HFFc6 (cell line): ENCODE results near the gene RASAL3. TPM values are rescaled to one million over a fixed set of nuclear protein-coding genes. Genes with fewer than 3 reads are reported as not detected.
"Not testable (repeated sequence)": the region's sequence is repeated elsewhere in the genome, so short reads cannot be mapped to it uniquely, and the experiment has no call there.

ENCODE experiments used
- DNase-seq: peaks from one replicate; pipeline ENCODE4 v3.0.0-alpha.2; 2018
- H3K27ac Mint-ChIP-seq: 2 replicates; pipeline ENCODE4 v1.8.0; 2020; ENCODE audit warnings: mild to moderate bottlenecking, mixed read lengths
- H3K27me3 Mint-ChIP-seq: 2 replicates; pipeline ENCODE4 v1.8.0; 2021; ENCODE audit warnings: mild to moderate bottlenecking, moderate library complexity, mixed read lengths; ENCODE audit not compliant: insufficient read depth
- H3K36me3 Mint-ChIP-seq: 2 replicates; pipeline ENCODE4 v1.8.0; 2021; ENCODE audit warnings: low read depth, mixed read lengths
- H3K4me1 Mint-ChIP-seq: 2 replicates; pipeline ENCODE4 v1.8.0; 2020; ENCODE audit warnings: low read depth, mixed read lengths
- H3K4me3 Mint-ChIP-seq: 2 replicates; pipeline ENCODE4 v1.8.0; 2020; ENCODE audit warnings: mild to moderate bottlenecking, moderate library complexity, mixed read lengths
- H3K9me3 Mint-ChIP-seq: 2 replicates; pipeline ENCODE4 v1.8.0; 2020; ENCODE audit warnings: mild to moderate bottlenecking, mixed read lengths
- total RNA-seq, 6 experiments: library from RNA; stranded (reverse); fragmentation: NEBNext Ultra II Directional; extraction: Animal tissue kit (Norgen Biotek cat#: 25700); gene quantifications; 2 replicates in 1 of 6; 3 replicates in 5 of 6; pipeline ENCODE4 v1.2.3, GENCODE V29; 2021
- TF ChIP-seq, protein P1 (sequence below): fragments of 200-600 bp; sonication (generic); IDR thresholded peaks from 2 replicates; pipeline ENCODE4 v1.5.0; 2021; ENCODE audit warnings: antibody characterized with exemption, mild to moderate bottlenecking

RASAL3 gene
- total RNA-seq, 6 experiments from 2014 or later, result not detected

- TF ChIP-seq, protein P1, sequence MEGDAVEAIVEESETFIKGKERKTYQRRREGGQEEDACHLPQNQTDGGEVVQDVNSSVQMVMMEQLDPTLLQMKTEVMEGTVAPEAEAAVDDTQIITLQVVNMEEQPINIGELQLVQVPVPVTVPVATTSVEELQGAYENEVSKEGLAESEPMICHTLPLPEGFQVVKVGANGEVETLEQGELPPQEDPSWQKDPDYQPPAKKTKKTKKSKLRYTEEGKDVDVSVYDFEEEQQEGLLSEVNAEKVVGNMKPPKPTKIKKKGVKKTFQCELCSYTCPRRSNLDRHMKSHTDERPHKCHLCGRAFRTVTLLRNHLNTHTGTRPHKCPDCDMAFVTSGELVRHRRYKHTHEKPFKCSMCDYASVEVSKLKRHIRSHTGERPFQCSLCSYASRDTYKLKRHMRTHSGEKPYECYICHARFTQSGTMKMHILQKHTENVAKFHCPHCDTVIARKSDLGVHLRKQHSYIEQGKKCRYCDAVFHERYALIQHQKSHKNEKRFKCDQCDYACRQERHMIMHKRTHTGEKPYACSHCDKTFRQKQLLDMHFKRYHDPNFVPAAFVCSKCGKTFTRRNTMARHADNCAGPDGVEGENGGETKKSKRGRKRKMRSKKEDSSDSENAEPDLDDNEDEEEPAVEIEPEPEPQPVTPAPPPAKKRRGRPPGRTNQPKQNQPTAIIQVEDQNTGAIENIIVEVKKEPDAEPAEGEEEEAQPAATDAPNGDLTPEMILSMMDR, result no peak
- DNase-seq, result no peak
- no peaks in the 10 kb centered on the region for H3K4me1 Mint-ChIP-seq
- no peak overlapping the region for H3K4me3 Mint-ChIP-seq
- peaks cover 5% of the 10 kb centered on the region for H3K27me3 Mint-ChIP-seq
- no peaks in the 10 kb centered on the region for H3K36me3 Mint-ChIP-seq
- no peaks in the 10 kb centered on the region for H3K9me3 Mint-ChIP-seq
- H3K27ac Mint-ChIP-seq, result no peak overlapping the region
These were observed 30.8 kb upstream of the RASAL3 start for GRCh38 chr19:15495151-15495550.

DNA sequence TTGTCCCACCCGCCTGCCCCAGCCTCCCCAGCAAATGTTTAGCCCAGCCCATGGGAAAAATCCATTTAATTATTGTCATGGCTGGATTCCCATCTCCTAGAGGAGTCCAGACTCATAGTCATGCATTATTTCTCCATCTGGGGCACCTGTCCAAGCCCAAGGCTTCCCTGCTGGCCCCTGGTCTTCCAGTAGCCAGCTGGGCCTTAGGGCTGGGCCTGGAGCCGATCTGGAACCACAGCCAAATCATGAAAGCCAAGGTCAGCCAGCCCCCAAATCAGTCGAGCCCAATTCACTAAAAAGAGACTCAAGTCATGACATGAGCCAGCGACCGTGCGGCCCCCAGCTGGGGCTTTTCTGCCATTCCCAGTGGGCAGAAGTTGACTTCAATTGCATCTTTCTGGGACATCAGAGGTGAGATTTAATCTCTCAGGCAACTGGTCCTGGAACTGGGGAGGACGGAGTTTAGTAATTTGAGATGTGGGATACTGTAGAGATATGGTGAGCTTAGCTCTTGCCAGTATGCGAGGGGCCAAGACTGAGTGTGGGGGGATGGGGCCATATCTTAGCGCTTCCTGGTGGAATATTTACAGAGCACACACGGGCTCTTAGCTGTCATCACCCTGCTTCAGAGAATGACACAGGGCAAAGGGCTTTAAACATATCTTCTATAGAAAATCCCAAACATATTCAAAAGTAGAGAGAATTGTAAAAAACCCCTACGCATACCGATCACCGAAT lies 24.3 kb upstream of the RASAL3 start:
- Mint-ChIP-seq H3K9me3 (peaks cover 5% of the 10 kb centered on the region; the same call in 1 of the 2 replicates), H3K27ac (no peak overlapping the region), H3K4me3 (no peak overlapping the region), H3K27me3 (peaks cover 4% of the 10 kb centered on the region; the same call in 1 of the 2 replicates), H3K36me3 (no peaks in the 10 kb centered on the region), H3K4me1 (no peaks in the 10 kb centered on the region)
- DNase-seq, result no peak
- TF ChIP-seq, protein P1, result no peak

- H3K9me3 Mint-ChIP-seq, result peaks cover 5% of the 10 kb centered on the region; the same call in 1 of the 2 replicates
- no peak overlapping the region for H3K27ac Mint-ChIP-seq
- no peak overlapping the region for H3K4me3 Mint-ChIP-seq
- DNase-seq, result no peak
- peaks cover 4% of the 10 kb centered on the region; the same call in 1 of the 2 replicates for H3K27me3 Mint-ChIP-seq
- no peaks in the 10 kb centered on the region for H3K36me3 Mint-ChIP-seq
- no peaks in the 10 kb centered on the region for H3K4me1 Mint-ChIP-seq
- TF ChIP-seq, protein P1, result no peak
These were observed 22.7 kb upstream of the RASAL3 start for GRCh38 chr19:15487038-15487437.

- H3K36me3 Mint-ChIP-seq, H3K27me3 Mint-ChIP-seq, H3K9me3 Mint-ChIP-seq, H3K4me3 Mint-ChIP-seq, H3K27ac Mint-ChIP-seq, DNase-seq, H3K4me1 Mint-ChIP-seq: not testable (repeated sequence)
These were observed 21.4 kb upstream of the RASAL3 start for GRCh38 chr19:15485768-15486167.

- H3K27ac Mint-ChIP-seq, DNase-seq, H3K9me3 Mint-ChIP-seq: not testable (repeated sequence)
These were observed 16.7 kb upstream of the RASAL3 start for GRCh38 chr19:15480996-15481395.

GRCh38 chr19:15479391-15480345 lies 15.3 kb upstream of the RASAL3 start, which contains the start of gene PGLYRP2:
Gene PGLYRP2, minus strand, starts transcription at chr19:15479501. Its CDS starts 130 bp downstream, at chr19:15479371.
- Mint-ChIP-seq H3K36me3 (no peaks in the 10 kb centered on the region), H3K9me3 (no peaks in the 10 kb centered on the region), H3K4me3 (no peak within 1 kb of the TSS), H3K4me1 (no peaks in the 10 kb centered on the region), H3K27ac (no peak within 1 kb of the TSS), H3K27me3 (peaks cover 3% of the 10 kb centered on the region)
- TF ChIP-seq, protein P1, result peak; percentile 29; the same call in 1 of the 2 replicates
- DNase-seq, result peak; percentile 9

More at GRCh38 chr19:15480996-15481395, 16.7 kb upstream of the RASAL3 start:
- not testable (repeated sequence) for H3K4me1 Mint-ChIP-seq, H3K27me3 Mint-ChIP-seq, H3K36me3 Mint-ChIP-seq, H3K4me3 Mint-ChIP-seq
